ENCODE data around the gene ARHGAP10. TPM values are rescaled to one million over a fixed set of nuclear protein-coding genes. Genes with fewer than 3 reads are reported as not detected.
A peak's percentile ranks its signal among the peaks of the same experiment; 100 is the strongest.

ARHGAP10 gene
- total RNA-seq, 4 donors from 2014 or later: 7.0 to 52.8 (median 19.9) TPM

GRCh38 chr4:148044089-148044911, 312.4 kb downstream of the ARHGAP10 start:
- no peak for TF ChIP-seq POLR2A (IDR thresholded peaks at IDR 0.05)
- TF ChIP-seq, protein P1, sequence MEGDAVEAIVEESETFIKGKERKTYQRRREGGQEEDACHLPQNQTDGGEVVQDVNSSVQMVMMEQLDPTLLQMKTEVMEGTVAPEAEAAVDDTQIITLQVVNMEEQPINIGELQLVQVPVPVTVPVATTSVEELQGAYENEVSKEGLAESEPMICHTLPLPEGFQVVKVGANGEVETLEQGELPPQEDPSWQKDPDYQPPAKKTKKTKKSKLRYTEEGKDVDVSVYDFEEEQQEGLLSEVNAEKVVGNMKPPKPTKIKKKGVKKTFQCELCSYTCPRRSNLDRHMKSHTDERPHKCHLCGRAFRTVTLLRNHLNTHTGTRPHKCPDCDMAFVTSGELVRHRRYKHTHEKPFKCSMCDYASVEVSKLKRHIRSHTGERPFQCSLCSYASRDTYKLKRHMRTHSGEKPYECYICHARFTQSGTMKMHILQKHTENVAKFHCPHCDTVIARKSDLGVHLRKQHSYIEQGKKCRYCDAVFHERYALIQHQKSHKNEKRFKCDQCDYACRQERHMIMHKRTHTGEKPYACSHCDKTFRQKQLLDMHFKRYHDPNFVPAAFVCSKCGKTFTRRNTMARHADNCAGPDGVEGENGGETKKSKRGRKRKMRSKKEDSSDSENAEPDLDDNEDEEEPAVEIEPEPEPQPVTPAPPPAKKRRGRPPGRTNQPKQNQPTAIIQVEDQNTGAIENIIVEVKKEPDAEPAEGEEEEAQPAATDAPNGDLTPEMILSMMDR (IDR thresholded peaks at IDR 0.05): no peak
- Histone ChIP-seq H3K9me3 (no peaks in the 10 kb centered on the region), H3K27ac (no peak overlapping the region), H3K4me3 (no peak overlapping the region), H3K4me1 (peaks cover 0 to 4% (median 0%) of the 10 kb centered on the region in 4 donors), H3K27me3 (no peaks in the 10 kb centered on the region), H3K36me3 (peaks cover 0 to 5% (median 0%) of the 10 kb centered on the region in 3 donors)
- DNase-seq: no peak

DNA sequence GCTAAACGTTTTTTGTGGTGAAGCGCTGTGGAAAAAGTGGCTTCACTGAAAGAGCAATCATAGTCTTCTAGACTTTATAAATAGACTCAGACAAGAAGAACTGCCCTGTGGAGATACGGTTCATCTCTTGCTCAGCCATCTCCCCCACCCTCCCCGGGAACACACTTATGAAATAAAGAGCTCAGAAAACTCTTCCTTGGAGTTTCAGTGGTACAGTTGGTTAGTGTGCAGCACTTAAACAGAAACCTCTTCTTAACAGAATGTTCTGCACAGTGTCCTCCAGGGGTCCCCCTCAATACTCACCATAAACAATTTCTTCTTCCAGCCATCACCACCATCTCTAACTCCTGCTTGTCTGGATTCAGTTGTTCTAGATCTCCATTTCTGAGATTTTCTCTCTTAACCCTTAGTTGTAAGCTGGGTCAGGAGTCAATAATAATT, 313.0 kb downstream of the ARHGAP10 start:
- TF ChIP-seq, protein P1 (IDR thresholded peaks at IDR 0.05): peak in 2 of 6 experiments; percentile 7 to 18
- no peak for TF ChIP-seq POLR2A (IDR thresholded peaks at IDR 0.05)
- Histone ChIP-seq H3K27ac (no peak overlapping the region), H3K4me1 (peaks cover 0 to 4% (median 0%) of the 10 kb centered on the region in 4 donors), H3K9me3 (no peaks in the 10 kb centered on the region), H3K27me3 (no peaks in the 10 kb centered on the region), H3K4me3 (no peak overlapping the region), H3K36me3 (peaks cover 0 to 5% (median 0%) of the 10 kb centered on the region in 3 donors)
- DNase-seq: no peak

GRCh38 chr4:148048598-148048997, 316.7 kb downstream of the ARHGAP10 start:
- Histone ChIP-seq H3K4me3 (no peak overlapping the region), H3K27ac (no peak overlapping the region)

GRCh38 chr4:148051403-148051802, 319.5 kb downstream of the ARHGAP10 start:
- H3K9me3 ChIP-seq: no peaks in the 10 kb centered on the region
- H3K4me3 ChIP-seq: no peak overlapping the region
- no peak overlapping the region for H3K27ac ChIP-seq
- TF ChIP-seq POLR2A (IDR thresholded peaks at IDR 0.05): no peak
- TF ChIP-seq, protein P1 (IDR thresholded peaks at IDR 0.05): no peak
- DNase-seq: no peak
- H3K36me3 ChIP-seq: peaks cover 0 to 5% (median 0%) of the 10 kb centered on the region in 3 donors
- no peaks in the 10 kb centered on the region for H3K27me3 ChIP-seq
- H3K4me1 ChIP-seq: peaks cover 0 to 13% (median 0%) of the 10 kb centered on the region in 4 donors

More at GRCh38 chr4:148048598-148048997, 316.7 kb downstream of the ARHGAP10 start:
- Histone ChIP-seq H3K9me3 (no peaks in the 10 kb centered on the region), H3K27me3 (no peaks in the 10 kb centered on the region), H3K36me3 (peaks cover 0 to 5% (median 0%) of the 10 kb centered on the region in 3 donors), H3K4me1 (peaks cover 0 to 4% (median 0%) of the 10 kb centered on the region in 4 donors)
- no peak for DNase-seq
- TF ChIP-seq POLR2A (IDR thresholded peaks at IDR 0.05): no peak
- TF ChIP-seq, protein P1 (IDR thresholded peaks at IDR 0.05): no peak

DNA sequence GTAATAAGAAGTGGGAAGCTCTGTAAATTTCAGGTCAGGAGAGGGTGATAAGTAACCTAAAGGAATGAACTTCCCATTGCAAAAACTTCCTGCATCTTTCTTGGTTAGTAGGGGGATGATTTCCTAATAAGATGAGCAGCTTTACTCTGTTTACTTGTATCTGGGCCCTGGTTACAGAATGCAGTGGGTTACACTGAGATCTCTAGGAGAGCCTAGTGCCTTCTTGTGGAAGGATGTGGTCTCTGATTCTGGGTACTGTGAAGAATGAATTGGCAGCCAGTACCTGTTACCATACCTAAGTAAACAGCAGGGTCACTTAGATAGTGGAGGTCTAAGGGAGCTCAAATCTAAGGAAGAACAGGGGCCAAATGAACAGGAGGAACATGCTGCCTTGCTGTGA, 320.6 kb downstream of the ARHGAP10 start:
- no peak overlapping the region for H3K4me3 ChIP-seq
- peaks cover 0 to 13% (median 0%) of the 10 kb centered on the region in 4 donors for H3K4me1 ChIP-seq
- H3K27ac ChIP-seq: peak overlapping the region in 1 of 4 donors; percentile 13
- no peaks in the 10 kb centered on the region for H3K9me3 ChIP-seq
- no peaks in the 10 kb centered on the region for H3K27me3 ChIP-seq
- no peak for DNase-seq
- no peaks in the 10 kb centered on the region for H3K36me3 ChIP-seq
- TF ChIP-seq POLR2A (IDR thresholded peaks at IDR 0.05): no peak
- TF ChIP-seq, protein P1 (IDR thresholded peaks at IDR 0.05): no peak

Data from Peyer's patch (tissue), 4 donors.